ENCODE results near the gene CCDC78. TPM values are rescaled to one million over a fixed set of nuclear protein-coding genes. Genes with fewer than 3 reads are reported as not detected.

The CCDC78 gene
- total RNA-seq, 4 donors from 2014 or later: 0.40 to 24.3 (median 0.98) TPM

- no peak overlapping the region for H3K4me3 ChIP-seq
- H3K27ac ChIP-seq: peak overlapping the region in 3 of 4 donors; percentile 49 to 94 (median 92)
- no peaks in the 10 kb centered on the region for H3K36me3 ChIP-seq
- peaks cover 30 to 61% (median 54%) of the 10 kb centered on the region in 4 donors for H3K4me1 ChIP-seq
- peaks cover 31% of the 10 kb centered on the region for H3K27me3 ChIP-seq
- WGBS, 2 donors (ENCODE audit: low coverage in 1 of 2): 81% methylated on average over 9 of the region's 9 CpGs; no CpG with 5 or more reads in 1 of the 2 donors
- intact Hi-C loops (cut with DNase I; ENCODE audit: low total_unique reads): no loop called here
- in situ Hi-C loops (cut with MboI; ENCODE audit: low pct_ligation_motif_present in 1 of 4, low pct_unique_long_range_greater_than_20kb in 1 of 4, low sequenced_read_pairs in 3 of 4): loop anchor here in 1 of 4 donors (10.0 kb wide), 1 partner anchor 66 kb away; the partner anchor contains the start of genes CHTF18 and RPUSD1
- DNase-seq: no peak
- TF ChIP-seq, protein P1, sequence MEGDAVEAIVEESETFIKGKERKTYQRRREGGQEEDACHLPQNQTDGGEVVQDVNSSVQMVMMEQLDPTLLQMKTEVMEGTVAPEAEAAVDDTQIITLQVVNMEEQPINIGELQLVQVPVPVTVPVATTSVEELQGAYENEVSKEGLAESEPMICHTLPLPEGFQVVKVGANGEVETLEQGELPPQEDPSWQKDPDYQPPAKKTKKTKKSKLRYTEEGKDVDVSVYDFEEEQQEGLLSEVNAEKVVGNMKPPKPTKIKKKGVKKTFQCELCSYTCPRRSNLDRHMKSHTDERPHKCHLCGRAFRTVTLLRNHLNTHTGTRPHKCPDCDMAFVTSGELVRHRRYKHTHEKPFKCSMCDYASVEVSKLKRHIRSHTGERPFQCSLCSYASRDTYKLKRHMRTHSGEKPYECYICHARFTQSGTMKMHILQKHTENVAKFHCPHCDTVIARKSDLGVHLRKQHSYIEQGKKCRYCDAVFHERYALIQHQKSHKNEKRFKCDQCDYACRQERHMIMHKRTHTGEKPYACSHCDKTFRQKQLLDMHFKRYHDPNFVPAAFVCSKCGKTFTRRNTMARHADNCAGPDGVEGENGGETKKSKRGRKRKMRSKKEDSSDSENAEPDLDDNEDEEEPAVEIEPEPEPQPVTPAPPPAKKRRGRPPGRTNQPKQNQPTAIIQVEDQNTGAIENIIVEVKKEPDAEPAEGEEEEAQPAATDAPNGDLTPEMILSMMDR (IDR thresholded peaks at IDR 0.05): no peak
- TF ChIP-seq POLR2AphosphoS5 (IDR thresholded peaks at IDR 0.05): no peak
- no peaks in the 10 kb centered on the region for H3K9me3 ChIP-seq
Measured at GRCh38 chr16:718389-718788, 7.9 kb downstream of the CCDC78 start.

DNA sequence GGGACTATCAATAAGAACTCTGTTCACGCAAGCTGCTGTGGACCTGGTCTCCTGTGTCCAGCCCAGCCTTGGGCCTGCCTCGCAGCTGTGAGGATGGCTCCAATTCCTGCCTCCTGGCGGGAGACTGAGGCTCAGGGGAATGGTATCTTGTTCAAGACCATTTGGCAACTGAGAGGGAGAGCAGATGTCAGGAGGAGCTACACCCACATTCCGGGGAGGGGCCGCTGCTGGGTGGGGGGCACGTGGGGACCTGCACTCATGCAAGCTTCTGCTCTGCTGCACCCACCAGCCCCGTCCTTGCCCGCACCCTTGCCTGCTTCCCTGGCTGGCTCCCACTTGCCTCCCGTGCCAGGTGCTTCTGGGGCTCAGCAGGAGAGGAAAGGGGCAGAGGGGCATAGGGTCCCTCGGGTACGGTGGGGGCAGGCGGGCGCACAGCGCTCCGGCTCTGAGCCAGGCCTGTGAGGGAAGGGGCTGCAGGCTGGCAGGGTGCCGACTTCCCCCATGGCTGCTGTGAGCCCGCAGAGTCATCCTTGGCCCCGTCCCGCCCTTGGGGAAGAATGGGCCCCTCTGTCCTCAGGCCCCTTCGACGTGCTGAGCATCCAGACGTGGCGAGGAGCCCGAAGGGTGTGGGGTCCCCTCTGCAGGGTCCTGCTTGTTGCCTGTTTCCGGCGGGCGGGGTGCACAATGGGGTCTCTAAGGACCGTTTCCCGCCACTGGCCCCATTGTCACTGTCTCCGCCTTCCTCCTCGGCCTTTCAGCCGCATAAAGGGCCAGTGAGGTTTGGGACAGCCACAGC lies 8.6 kb downstream of the CCDC78 start:
- Histone ChIP-seq H3K27ac (no peak overlapping the region), H3K9me3 (no peaks in the 10 kb centered on the region), H3K36me3 (no peaks in the 10 kb centered on the region), H3K4me3 (no peak overlapping the region), H3K27me3 (peaks cover 32% of the 10 kb centered on the region), H3K4me1 (peaks cover 30 to 61% (median 54%) of the 10 kb centered on the region in 4 donors)
- WGBS, 2 donors (ENCODE audit: low coverage in 1 of 2): 79% methylated on average over 27 of the region's 32 CpGs; no CpG with 5 or more reads in 1 of the 2 donors
- no peak for TF ChIP-seq EP300 (IDR thresholded peaks at IDR 0.05; ENCODE audit: low read depth)
- TF ChIP-seq POLR2A (IDR thresholded peaks at IDR 0.05): no peak
- TF ChIP-seq, protein P1 (IDR thresholded peaks at IDR 0.05): no peak
- TF ChIP-seq POLR2AphosphoS5 (IDR thresholded peaks at IDR 0.05): no peak
- intact Hi-C loops (cut with DNase I; ENCODE audit: low total_unique reads) (no loop called here), in situ Hi-C loops (cut with MboI; ENCODE audit: low pct_ligation_motif_present in 1 of 4, low pct_unique_long_range_greater_than_20kb in 1 of 4, low sequenced_read_pairs in 3 of 4) (loop anchor here in 1 of 4 donors (10.0 kb wide), 1 partner anchor 67 kb away; the partner anchor contains the start of genes CHTF18 and RPUSD1)
- DNase-seq: no peak

GRCh38 chr16:716768-717325 lies 9.4 kb downstream of the CCDC78 start:
- intact Hi-C loops (cut with DNase I; ENCODE audit: low total_unique reads) (no loop called here), in situ Hi-C loops (cut with MboI; ENCODE audit: low pct_ligation_motif_present in 1 of 4, low pct_unique_long_range_greater_than_20kb in 1 of 4, low sequenced_read_pairs in 3 of 4) (loop anchor here in 1 of 4 donors (10.0 kb wide), 1 partner anchor 68 kb away; the partner anchor contains the start of genes CHTF18 and RPUSD1)
- Histone ChIP-seq H3K27ac (no peak overlapping the region), H3K4me1 (peaks cover 27 to 61% (median 51%) of the 10 kb centered on the region in 4 donors), H3K9me3 (no peaks in the 10 kb centered on the region), H3K27me3 (peaks cover 34% of the 10 kb centered on the region), H3K4me3 (no peak overlapping the region), H3K36me3 (no peaks in the 10 kb centered on the region)
- WGBS, 2 donors (ENCODE audit: low coverage in 1 of 2): 90% methylated on average over 28 of the region's 29 CpGs; no CpG with 5 or more reads in 1 of the 2 donors
- no peak for DNase-seq
- TF ChIP-seq POLR2AphosphoS5 (IDR thresholded peaks at IDR 0.05) (no peak), POLR2A (IDR thresholded peaks at IDR 0.05) (no peak), EP300 (IDR thresholded peaks at IDR 0.05; ENCODE audit: low read depth) (no peak)
- TF ChIP-seq, protein P1 (IDR thresholded peaks at IDR 0.05): no peak

- Histone ChIP-seq H3K36me3 (no peaks in the 10 kb centered on the region), H3K9me3 (no peaks in the 10 kb centered on the region), H3K27ac (peak overlapping the region in 1 of 4 donors; percentile 20), H3K27me3 (peaks cover 41% of the 10 kb centered on the region), H3K4me3 (peak overlapping the region in 3 of 4 donors; percentile 55 to 74 (median 61)), H3K4me1 (peaks cover 23 to 57% (median 45%) of the 10 kb centered on the region in 4 donors)
- in situ Hi-C loops (cut with MboI; ENCODE audit: low pct_ligation_motif_present in 1 of 4, low pct_unique_long_range_greater_than_20kb in 1 of 4, low sequenced_read_pairs in 3 of 4) (loop anchor here in 1 of 4 donors (10.0 kb wide), 1 partner anchor 69 kb away; the partner anchor contains the start of genes CHTF18 and RPUSD1), intact Hi-C loops (cut with DNase I; ENCODE audit: low total_unique reads) (no loop called here)
- TF ChIP-seq, protein P1 (IDR thresholded peaks at IDR 0.05): no peak
- TF ChIP-seq POLR2AphosphoS5 (IDR thresholded peaks at IDR 0.05): no peak
- no peak for TF ChIP-seq POLR2A (IDR thresholded peaks at IDR 0.05)
- TF ChIP-seq EP300 (IDR thresholded peaks at IDR 0.05; ENCODE audit: low read depth): no peak
- 43% methylated on average over 12 of the region's 12 CpGs; no CpG with 5 or more reads in 1 of the 2 donors for WGBS, 2 donors (ENCODE audit: low coverage in 1 of 2)
- DNase-seq: no peak
Measured at GRCh38 chr16:716200-716568, 10.1 kb downstream of the CCDC78 start.

All from transverse colon (tissue), 4 donors.